ENCODE results near the gene DYRK3.
A peak's percentile ranks its signal among the peaks of the same experiment; 100 is the strongest.

DYRK3 gene

DNA sequence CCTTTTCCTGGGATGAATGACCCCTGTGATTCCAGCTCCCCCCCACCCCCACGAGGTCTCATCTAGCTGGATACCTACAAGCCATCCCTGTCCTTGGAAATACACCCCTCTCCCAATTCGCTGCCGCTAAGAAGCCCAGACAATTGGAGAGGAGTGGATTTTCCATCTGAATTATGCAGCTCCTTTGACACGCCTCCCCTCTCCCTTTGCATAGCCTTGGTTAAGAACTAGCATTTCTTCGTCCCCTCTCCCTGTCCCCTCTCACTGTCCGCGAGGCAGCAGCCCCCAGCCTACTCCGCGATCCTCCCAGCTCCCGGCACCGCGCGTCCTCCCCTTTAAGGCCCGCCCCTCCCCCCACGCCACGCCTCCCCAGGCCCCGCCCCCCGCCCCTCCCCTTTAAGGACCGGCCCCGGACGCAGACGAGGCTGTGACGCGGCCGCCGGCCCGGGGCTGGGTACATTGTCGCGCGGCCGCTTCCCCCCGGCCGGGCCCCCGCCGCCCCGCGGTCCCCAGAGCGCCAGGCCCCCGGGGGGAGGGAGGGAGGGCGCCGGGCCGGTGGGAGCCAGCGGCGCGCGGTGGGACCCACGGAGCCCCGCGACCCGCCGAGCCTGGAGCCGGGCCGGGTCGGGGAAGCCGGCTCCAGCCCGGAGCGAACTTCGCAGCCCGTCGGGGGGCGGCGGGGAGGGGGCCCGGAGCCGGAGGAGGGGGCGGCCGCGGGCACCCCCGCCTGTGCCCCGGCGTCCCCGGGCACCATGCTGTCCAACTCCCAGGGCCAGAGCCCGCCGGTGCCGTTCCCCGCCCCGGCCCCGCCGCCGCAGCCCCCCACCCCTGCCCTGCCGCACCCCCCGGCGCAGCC lies 49.4 kb downstream of the DYRK3 start, which contains the start of gene MAPKAPK2:
TSS of gene MAPKAPK2 (plus strand) at position 428 of the 856 bp plus-strand sequence. CDS start at position 753, 325 bp downstream.
- no peak for DNase-seq

DNA sequence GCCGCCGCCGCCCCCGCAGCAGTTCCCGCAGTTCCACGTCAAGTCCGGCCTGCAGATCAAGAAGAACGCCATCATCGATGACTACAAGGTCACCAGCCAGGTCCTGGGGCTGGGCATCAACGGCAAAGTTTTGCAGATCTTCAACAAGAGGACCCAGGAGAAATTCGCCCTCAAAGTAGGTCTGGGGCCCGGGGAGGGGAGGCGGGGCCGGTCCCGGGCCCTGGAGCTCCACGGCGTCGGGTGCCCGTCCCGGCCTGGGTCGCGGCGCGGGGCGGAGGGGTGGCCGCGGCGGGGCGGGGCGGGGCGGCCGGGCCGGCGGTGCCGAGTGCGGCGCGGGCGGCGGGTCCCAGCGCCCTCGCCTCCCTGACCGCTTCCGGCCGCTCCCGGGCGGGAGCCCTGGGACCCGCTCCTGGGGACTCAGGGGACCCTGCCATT lies 50.0 kb downstream of the DYRK3 start:
- no peak for DNase-seq

DNA sequence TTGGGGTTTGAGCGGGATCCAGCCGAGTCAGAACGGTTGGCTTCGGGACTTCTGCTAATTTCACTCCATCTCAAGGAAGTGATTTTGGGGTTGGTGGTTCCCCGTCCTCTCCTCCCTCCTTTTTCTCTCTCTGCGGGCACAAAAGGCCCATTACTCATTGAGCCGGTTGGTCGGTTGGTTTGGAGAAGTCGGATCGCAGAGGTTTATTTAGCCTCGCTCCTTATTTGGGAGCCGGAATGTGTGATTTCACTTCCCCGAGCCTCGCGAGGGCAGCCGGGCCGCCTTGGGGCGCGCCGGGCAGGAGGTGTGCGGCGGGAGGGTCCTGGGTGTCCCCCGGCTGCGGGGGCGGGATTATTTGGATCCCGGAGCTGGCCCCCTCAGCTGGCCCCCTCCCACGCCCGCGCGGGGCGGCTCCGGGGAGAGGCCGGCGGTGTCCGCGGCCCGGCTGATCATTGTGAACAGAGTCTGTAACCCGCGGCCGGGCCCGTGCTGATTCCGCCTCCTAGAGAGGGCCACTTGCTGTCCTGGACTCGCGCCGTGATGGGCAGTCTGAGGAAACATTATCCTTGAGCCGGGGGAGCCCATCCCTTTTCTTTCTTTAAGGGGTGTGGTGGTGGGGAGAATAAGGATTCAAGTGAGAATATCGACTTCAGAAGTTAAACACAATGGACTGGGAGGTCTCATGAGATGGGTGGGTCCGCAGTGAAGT lies 50.6 kb downstream of the DYRK3 start:
- DNase-seq, result peak; percentile 70

DNA sequence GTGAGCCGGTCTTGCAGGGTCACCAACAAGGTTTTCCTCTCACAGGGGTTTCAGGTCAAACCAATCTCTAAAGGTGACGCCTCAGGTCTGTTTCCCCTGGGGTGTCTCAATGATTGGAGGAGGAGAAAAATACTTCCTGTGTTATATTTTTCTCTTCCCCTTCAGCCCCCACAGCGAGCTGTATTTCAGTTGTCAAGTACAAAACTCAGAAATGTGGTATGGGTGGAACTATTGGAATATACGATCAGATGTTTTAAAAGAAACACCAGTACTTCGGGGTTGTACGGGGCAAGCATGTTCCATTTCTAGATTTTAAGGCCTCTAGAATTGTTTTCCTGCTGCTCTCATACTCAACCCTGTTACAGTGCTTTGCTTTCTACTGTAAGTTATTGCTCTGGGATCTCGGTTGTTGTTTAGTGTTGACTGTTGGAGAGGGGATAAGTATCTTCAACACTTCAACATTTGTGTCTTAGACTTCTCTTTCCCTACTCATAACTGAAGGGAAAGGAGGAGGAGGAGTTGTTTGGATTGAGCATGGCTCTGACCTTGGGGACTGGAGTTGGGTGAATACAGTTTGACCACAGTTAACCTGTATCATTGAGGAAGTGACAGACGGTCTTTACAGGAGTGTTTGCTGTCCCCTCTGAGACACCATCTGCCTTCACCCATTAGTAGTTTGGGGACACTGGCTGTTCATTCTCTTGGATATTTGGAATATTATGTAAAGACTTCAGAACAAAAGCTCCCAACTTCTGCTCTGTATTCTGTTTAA lies 51.3 kb downstream of the DYRK3 start:
- DNase-seq, result peak; percentile 11

DNA sequence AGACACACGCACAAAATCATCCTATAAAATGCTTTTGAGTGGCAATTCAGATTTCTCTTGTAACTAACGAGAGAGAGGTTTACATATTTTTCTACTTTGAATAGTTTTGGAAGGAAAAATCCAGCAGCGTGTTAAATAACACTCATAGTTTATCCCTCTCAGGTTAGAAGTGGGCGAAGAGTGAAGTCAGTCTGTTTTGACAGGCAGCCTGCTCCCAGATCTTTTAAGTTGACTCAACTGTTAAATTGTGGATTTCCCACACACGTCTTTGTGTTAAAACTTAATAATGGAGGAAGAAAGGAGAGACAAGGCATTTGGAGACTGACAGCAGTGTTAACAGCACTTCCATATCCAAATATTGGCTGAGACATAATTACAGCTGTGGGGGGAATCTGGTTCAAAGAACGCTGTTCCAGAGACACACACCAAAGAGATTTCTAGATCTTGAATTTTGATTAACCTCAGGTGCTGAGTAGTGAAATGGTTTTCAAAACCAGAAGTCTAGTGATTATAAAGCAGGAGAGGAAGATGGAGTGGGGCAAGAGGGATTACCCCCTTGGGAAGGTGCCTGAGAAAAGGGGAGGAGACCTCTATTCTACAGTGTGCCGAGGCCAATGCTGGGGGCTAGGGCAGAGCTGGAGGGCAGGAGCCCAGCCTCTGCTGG lies 52.0 kb downstream of the DYRK3 start:
- DNase-seq, result no peak

DNA sequence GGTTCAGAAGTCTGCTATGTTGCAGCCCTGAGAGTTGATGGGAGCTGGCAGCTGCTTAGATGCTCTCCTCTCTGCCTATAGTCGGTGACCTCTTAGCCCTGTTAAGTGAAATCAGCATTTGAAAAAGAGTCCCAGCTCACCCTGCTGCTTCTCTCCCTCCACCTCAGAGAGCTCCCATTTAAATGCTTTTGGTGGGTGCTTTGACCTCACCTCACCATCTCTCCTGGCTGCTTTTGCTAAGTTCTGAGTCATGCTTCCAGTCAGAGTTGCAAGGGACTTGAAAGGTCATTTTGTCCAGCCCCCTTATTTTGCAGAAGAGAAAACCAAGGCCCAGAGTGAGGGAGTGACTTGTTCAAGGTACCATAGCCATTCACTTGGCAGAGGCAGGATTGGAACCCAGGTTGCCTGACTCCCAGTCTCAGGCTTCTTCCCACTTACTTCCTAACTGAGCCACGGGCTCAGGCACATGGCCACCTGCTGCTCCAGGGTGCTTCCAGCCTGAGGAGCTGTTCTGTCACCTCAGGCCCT lies 52.6 kb downstream of the DYRK3 start:
- no peak for DNase-seq

DNA sequence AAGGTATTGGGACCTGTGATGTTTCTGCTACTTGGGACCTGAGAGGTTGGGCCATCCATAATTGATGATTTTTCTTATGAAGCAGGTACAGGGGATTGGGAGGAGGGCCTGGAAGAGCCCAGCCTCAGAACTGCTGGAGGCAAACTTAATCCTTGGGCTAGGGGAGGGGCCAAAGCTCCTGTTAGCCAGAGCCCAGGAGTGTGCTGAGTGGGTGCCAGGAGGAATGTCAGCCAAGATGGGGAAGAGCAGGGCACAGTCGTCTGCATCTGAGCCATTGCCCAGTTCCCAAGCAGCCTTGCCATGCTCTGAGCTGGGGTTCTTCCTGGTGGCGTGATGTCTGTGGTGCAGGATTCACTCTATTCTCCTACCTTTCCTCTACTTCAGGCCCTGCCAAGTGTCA lies 55.2 kb downstream of the DYRK3 start:
- DNase-seq, result no peak

DNA sequence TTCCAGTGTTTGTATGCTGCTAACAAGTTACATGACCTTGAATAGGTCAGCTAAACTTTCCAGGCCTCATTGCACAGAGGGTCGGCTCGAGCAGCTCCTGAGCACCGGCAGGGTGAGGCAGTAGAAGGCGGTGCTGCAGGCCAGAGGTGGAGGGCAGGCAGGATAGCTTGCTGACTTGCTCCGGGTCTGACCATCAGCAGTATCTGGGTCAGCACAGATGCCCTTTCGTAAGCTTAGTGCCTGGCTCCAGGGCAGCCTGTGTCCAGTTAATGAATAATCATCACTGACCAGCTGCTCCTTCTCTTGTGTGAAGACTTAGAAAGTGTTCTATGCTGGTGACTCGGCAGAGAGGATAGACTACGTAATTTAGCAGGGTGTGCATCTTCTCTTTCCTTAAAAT lies 56.3 kb downstream of the DYRK3 start:
- no peak for DNase-seq

DNA sequence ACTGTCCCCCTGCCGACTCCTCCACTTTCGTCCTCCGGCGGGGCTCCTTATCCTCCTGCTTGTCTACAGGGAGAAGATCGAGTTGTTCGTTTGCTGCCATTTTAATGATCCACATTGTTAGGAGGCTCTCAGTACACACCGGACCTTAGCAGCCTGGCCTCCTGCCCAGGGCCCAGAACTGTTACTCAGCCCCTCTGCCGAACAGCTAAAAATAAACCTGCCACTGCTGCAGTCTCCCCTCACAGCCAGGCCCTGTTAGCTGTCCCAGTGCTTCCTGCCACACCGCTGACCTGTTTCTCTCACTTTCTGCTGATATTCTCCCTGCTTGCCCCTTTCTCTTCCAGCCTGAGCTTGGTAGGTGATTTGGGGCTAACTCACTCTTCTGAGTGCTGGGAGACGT lies 57.7 kb downstream of the DYRK3 start:
- DNase-seq, result no peak

DNA sequence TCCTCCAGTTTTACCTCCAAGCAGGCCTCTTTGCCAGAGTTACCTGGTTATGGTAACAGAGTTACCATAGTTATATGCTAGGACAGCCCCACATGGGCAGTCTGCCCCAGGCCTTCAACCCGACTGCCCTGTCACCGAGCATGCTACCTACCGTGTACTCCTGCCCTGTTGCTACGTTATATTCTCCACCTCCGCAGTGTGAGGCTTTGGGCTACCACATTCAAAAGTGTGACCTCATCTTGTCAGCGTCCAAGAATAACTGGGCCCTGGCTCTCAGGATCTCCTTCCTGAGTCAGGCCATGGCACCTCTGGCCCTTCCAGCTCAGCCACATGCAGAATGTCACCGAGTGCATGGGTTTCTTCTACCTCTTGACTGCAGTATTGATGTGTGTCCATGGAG lies 58.3 kb downstream of the DYRK3 start:
- DNase-seq, result no peak

DNA sequence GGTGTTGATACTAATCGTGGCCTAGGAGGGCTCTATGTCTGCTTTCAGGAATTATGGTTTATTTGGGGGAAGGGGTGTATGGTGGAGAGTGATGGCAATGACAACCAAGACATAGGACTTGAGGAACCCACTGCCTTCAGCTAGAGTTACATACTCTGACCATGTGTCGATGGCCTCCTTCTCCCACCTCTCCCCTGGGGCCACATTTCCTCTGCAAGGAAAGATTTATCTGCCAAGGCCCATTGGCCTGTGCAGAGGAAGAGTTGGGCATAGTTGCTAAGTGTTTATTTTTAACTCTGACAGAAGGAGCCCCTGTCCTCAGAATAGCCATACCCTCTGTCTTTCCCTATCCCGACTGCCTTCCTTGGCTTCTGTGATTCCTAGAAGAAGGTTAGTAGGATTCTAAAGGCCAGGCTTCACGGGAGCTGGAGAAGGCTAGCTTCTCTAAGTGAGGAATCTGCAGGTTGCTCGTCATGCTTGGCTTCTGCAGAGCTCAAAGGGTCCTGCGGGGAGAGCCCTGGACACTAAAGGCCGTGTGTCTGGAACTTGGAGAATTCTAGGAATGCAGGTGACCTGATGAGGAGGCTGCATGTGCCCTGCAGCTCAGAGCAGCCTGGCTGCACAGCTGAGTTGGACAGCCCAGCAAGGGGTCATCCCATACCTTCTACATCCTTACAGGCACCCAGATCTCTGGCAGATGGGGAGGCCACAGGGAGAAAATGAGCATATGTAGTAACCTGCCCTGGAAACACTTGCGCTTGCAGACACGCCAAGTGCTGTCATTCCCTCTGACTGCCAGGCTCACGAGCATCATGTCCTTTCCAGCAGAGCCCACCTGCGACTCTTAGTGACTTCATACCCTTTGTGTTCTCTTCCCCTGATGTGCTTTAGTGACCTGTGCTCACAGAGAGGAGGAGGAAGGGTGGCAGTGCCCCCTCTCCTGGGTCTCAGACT lies 59.1 kb downstream of the DYRK3 start:
- no peak for DNase-seq

DNA sequence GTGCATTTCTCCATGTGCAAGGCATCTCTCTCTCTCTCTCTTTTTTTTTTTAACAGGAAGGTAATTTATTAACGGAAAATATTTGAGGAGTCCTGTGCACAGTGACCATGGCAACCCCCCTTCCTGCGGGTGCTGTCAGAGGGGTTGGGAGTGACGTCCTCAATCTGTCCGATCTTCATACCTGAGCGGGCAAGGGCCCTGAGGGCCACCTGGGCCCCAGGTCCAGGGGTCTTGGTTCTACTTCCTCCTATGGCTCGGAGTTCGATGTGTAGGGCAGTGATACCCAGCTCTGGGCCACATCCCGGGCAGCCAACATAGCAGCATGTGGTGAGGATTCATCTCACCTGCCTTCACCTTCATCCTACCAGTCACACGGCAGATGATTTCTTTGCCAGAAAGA lies 60.4 kb downstream of the DYRK3 start:
- DNase-seq, result no peak

DNA sequence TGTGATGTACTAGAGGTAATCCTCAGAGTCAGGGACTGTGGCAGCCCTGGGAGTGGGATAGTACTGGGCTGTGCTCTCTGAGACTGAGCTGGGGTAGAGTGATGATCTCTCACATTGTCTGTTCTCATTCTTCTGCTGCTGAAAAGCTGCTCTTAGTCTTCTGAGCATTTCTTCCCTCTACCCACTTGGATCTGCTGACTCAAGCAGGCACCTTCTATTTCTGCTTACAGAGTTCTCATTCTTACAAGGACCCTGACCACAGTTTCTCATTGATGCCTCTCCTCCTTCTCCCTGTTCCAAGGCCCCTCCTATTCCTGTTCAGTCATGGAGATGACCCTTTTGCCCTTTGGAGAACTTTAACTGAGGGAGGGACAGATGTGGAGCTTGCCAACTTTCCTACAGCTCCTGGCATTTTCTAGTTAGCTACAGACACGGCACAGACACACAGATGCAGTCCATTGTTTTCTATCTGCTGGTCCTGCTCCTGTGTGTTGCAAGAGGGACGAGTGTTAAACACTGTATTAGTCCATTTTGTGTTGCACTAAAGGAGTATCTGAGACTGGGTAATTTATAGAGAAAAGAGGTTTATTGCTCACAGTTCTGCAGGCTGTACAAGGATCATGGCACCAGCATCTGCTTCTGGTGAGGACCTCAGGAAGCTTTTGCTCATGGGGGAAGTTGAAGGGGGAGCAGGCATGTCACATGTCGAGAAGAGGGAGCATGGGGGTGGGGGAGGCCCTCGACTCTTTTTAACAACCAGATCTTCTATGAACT lies 61.7 kb downstream of the DYRK3 start:
- DNase-seq, result no peak

DNA sequence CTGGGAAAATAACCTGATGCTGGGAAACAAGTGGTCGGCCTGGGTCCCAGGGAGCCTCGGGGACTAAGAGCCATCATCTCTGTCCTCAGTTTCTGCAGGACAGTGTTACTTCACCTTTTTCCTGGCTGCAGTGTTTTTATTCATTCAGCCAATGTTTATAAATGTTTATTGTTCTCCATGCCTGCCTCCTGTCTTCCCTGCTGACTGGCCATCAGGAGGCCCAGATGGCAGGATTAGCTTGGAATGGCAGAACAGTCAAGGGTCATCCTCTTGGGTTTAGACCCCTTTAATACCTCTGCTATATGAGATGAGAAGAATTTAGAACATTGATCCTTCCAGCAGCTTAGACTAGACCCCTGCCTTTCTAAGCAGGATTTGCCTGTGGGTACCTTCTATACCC lies 62.7 kb downstream of the DYRK3 start:
- no peak for DNase-seq

Data from GF-D8 (cell line).